IPS-15b (cell line): ENCODE results near the gene TCP11.

Experiments
- H3K27me3 ChIP-seq: one replicate; pipeline ENCODE4 v1.6.1; 2013; ENCODE audit warnings: low read length; ENCODE audit not compliant: control insufficient read depth, insufficient read depth
- H3K36me3 ChIP-seq: one replicate; pipeline ENCODE4 v1.6.1; 2013; ENCODE audit warnings: low read length; ENCODE audit not compliant: control insufficient read depth, insufficient read depth
- H3K4me1 ChIP-seq: one replicate; pipeline ENCODE4 v1.6.1; 2013; ENCODE audit warnings: mild to moderate bottlenecking, low read length; ENCODE audit not compliant: control insufficient read depth, insufficient read depth
- H3K4me3 ChIP-seq: one replicate; pipeline ENCODE4 v1.5.1; 2013; ENCODE audit warnings: low read depth, low read length
- H3K9ac ChIP-seq: one replicate; pipeline ENCODE4 v1.6.1; 2013; ENCODE audit warnings: low read depth, mild to moderate bottlenecking, low read length
- H3K9me3 ChIP-seq: one replicate; pipeline ENCODE4 v1.6.1; 2013; ENCODE audit warnings: mild to moderate bottlenecking, low read length; ENCODE audit not compliant: control insufficient read depth, insufficient read depth

The TCP11 gene

DNA sequence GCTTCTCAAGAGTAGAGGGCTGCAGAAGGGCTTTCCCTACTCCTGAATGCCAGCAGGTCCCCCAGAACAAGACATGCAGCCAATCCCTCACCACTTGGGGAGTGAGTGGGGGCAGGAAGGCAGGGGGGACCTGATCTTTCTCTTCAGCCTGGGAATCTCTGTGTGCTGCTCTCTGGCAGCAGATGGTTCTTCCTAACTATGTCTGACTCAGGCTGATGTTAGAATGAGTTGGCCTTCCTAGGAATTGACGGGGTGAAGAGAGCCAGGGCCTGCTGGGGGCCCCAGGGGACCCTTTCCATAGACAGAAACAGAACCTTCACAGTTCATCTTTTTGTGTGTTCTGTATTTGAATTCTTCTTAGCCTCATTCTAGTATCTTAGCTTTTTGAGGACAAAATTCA, 29.0 kb upstream of the TCP11 start:
- Histone ChIP-seq H3K9me3 (no peaks in the 10 kb centered on the region), H3K27me3 (no peaks in the 10 kb centered on the region), H3K4me1 (peaks cover 7% of the 10 kb centered on the region), H3K36me3 (no peaks in the 10 kb centered on the region), H3K9ac (no peak overlapping the region), H3K4me3 (no peak overlapping the region)

DNA sequence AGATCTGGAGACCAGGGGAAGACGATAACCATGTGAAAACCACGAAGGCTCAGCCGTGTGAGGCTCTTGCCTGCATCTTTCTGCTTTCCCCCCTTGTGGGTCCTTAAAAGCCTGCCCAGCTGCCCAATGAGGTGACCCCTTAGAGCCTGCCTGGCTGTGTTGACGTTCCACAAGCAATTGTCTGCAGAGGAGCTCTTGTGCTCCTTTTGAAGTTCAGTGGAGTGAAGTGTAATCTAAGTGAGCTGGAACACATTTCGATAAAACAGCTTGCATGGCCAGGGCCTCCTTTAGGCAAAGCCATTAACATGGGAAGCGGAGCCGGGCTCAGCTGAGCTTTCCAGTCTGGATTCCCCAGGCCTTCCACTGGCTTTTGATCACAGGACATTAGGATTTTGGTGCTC, 27.3 kb upstream of the TCP11 start:
- H3K4me3 ChIP-seq: no peak overlapping the region
- H3K4me1 ChIP-seq: peaks cover 7% of the 10 kb centered on the region
- H3K36me3 ChIP-seq: no peaks in the 10 kb centered on the region
- no peak overlapping the region for H3K9ac ChIP-seq
- peaks cover 2% of the 10 kb centered on the region for H3K27me3 ChIP-seq
- H3K9me3 ChIP-seq: no peaks in the 10 kb centered on the region

- Histone ChIP-seq H3K9me3 (no peaks in the 10 kb centered on the region), H3K4me3 (no peak overlapping the region), H3K9ac (no peak overlapping the region), H3K27me3 (peaks cover 2% of the 10 kb centered on the region), H3K36me3 (no peaks in the 10 kb centered on the region), H3K4me1 (peaks cover 7% of the 10 kb centered on the region)
These were observed 26.4 kb upstream of the TCP11 start for GRCh38 chr6:35167505-35167904.

GRCh38 chr6:35166520-35166919, 25.4 kb upstream of the TCP11 start:
- H3K27me3 ChIP-seq: peaks cover 2% of the 10 kb centered on the region
- H3K4me1 ChIP-seq: peaks cover 7% of the 10 kb centered on the region
- no peaks in the 10 kb centered on the region for H3K9me3 ChIP-seq
- H3K4me3 ChIP-seq: no peak overlapping the region
- no peak overlapping the region for H3K9ac ChIP-seq
- H3K36me3 ChIP-seq: no peaks in the 10 kb centered on the region

DNA sequence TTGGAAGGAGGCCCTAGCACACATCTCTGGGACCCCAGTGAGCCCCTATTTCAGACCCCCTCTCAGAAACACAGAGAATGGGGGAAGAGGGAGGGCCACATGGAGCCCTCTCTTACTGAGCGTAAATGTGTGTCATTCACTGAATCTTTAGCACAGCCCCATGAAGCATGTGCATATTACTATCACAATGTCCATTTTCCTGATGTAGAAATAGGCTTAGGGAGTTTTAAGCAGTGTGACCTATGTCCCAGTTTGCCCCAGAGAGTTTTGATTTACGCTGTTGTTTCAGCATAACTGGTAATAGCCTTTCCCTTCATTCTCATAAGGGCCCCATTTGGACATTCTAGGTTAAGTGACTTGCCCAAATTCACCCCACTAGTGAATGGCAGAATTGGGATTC, 25.0 kb upstream of the TCP11 start:
- no peak overlapping the region for H3K4me3 ChIP-seq
- H3K27me3 ChIP-seq: peaks cover 2% of the 10 kb centered on the region
- no peaks in the 10 kb centered on the region for H3K36me3 ChIP-seq

DNA sequence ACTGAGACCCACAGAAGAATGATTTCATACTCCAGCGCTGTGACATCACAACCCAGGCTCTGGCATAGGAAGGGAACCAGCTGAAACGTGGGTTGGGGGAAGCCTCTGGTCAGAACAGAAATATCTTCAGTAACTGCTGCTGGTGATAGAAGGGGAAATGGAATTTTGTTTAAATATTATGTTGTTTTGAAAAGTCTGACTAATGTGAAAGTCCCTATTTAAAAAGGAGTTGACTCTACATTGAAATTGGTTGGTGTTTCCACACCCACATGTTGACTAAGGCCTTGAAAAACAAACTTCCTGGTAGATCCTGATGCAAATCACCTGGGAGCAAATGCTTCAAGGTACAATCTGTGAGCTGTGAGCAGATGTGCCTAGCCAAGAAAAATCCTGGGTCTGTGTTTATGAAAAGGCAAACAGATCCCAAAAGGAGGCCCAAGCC, 24.5 kb upstream of the TCP11 start:
- Histone ChIP-seq H3K4me1 (peaks cover 7% of the 10 kb centered on the region), H3K9ac (no peak overlapping the region), H3K4me3 (no peak overlapping the region)

More for the DNA sequence above, 25.0 kb upstream of the TCP11 start:
- no peak overlapping the region for H3K9ac ChIP-seq
- H3K9me3 ChIP-seq: no peaks in the 10 kb centered on the region
- H3K4me1 ChIP-seq: peaks cover 7% of the 10 kb centered on the region

GRCh38 chr6:35164868-35165267, 23.7 kb upstream of the TCP11 start:
- H3K9ac ChIP-seq: no peak overlapping the region
- H3K36me3 ChIP-seq: no peaks in the 10 kb centered on the region
- peaks cover 7% of the 10 kb centered on the region for H3K4me1 ChIP-seq
- H3K9me3 ChIP-seq: no peaks in the 10 kb centered on the region
- peaks cover 6% of the 10 kb centered on the region for H3K27me3 ChIP-seq
- no peak overlapping the region for H3K4me3 ChIP-seq

More for the DNA sequence above, 24.5 kb upstream of the TCP11 start:
- Histone ChIP-seq H3K36me3 (no peaks in the 10 kb centered on the region), H3K9me3 (no peaks in the 10 kb centered on the region), H3K27me3 (peaks cover 6% of the 10 kb centered on the region)

DNA sequence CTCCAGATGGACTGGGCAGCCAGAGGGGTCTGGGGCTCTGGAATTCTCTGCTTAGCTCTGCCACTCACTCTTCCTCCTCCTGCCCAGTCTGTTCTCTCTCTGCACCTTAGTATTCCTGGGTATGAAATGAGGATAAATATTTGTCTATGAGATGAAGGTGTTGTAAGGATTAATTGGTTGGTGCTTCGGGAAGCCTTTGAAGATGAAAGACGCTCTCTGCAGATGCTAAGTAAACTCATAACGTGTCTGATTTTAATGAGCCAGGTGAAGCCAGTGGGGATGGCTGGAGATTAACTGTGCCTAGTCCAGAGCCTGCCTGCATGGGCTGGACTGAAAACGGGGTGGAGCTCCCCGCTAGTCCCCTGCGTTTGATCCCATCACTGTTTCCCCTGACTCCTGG, 23.1 kb upstream of the TCP11 start:
- Histone ChIP-seq H3K9me3 (no peaks in the 10 kb centered on the region), H3K4me3 (no peak overlapping the region), H3K27me3 (peaks cover 6% of the 10 kb centered on the region), H3K36me3 (no peaks in the 10 kb centered on the region), H3K9ac (no peak overlapping the region), H3K4me1 (peaks cover 7% of the 10 kb centered on the region)

GRCh38 chr6:35163836-35164235, 22.7 kb upstream of the TCP11 start:
- Histone ChIP-seq H3K9ac (no peak overlapping the region), H3K9me3 (no peaks in the 10 kb centered on the region), H3K36me3 (no peaks in the 10 kb centered on the region), H3K27me3 (peaks cover 6% of the 10 kb centered on the region), H3K4me1 (peaks cover 7% of the 10 kb centered on the region), H3K4me3 (no peak overlapping the region)

- no peaks in the 10 kb centered on the region for H3K36me3 ChIP-seq
- peaks cover 6% of the 10 kb centered on the region for H3K27me3 ChIP-seq
- H3K4me1 ChIP-seq: peaks cover 7% of the 10 kb centered on the region
- H3K9ac ChIP-seq: no peak overlapping the region
- H3K4me3 ChIP-seq: no peak overlapping the region
- no peaks in the 10 kb centered on the region for H3K9me3 ChIP-seq
These were observed 20.9 kb upstream of the TCP11 start for GRCh38 chr6:35161776-35162607.

DNA sequence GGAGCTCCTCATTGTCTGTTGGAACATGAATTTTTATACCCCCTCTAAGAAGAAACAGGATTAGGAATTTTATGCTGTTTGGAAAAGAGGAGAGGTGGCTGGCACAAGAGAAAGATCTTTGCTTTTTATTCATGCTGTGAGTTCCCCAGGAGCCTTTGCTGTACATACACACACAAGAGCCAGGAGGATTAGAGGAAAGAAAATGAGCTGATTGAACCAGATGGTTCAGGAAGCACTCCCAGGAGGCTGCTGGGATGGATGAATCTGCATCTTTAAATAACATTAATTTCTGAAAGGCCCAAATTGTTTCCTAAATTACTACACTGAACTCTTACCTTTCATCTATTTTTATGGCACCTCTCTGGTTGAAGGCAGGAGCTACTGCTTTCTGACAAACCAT, 20.1 kb upstream of the TCP11 start:
- Histone ChIP-seq H3K4me3 (no peak overlapping the region), H3K9me3 (no peaks in the 10 kb centered on the region), H3K9ac (no peak overlapping the region), H3K27me3 (peaks cover 6% of the 10 kb centered on the region), H3K4me1 (peaks cover 6% of the 10 kb centered on the region), H3K36me3 (no peaks in the 10 kb centered on the region)

- no peaks in the 10 kb centered on the region for H3K9me3 ChIP-seq
- no peak overlapping the region for H3K4me3 ChIP-seq
- no peaks in the 10 kb centered on the region for H3K36me3 ChIP-seq
- no peak overlapping the region for H3K9ac ChIP-seq
- peaks cover 6% of the 10 kb centered on the region for H3K27me3 ChIP-seq
- peaks cover under 1% of the 10 kb centered on the region for H3K4me1 ChIP-seq
These were observed 19.5 kb upstream of the TCP11 start for GRCh38 chr6:35160642-35161041.
